SK-N-MC (cell line): ENCODE measurements around the gene DOK1.

Experiments
- EZH2 ChIP-seq: fragments of 200-600 bp; sonication (generic); IDR thresholded peaks from one replicate; pipeline ENCODE4 v1.6.1; 2017; ENCODE audit warnings: antibody characterized with exemption
- POLR2AphosphoS5 ChIP-seq: IDR thresholded peaks from 2 replicates; pipeline ENCODE4 v1.6.1; 2012; ENCODE audit warnings: mild to moderate bottlenecking, low read depth, low read length, borderline replicate concordance

GRCh38 chr2:74556831-74557370, 2.4 kb downstream of the DOK1 start:
- TF ChIP-seq EZH2, result no peak
- TF ChIP-seq POLR2AphosphoS5, result no peak
